Islet precursor cell (in vitro differentiated cells): ENCODE data around the gene MYOF.

ENCODE experiments used
- DNase-seq: peaks from one replicate; pipeline ENCODE4 v3.0.0-alpha.2; 2018

The MYOF gene

DNA sequence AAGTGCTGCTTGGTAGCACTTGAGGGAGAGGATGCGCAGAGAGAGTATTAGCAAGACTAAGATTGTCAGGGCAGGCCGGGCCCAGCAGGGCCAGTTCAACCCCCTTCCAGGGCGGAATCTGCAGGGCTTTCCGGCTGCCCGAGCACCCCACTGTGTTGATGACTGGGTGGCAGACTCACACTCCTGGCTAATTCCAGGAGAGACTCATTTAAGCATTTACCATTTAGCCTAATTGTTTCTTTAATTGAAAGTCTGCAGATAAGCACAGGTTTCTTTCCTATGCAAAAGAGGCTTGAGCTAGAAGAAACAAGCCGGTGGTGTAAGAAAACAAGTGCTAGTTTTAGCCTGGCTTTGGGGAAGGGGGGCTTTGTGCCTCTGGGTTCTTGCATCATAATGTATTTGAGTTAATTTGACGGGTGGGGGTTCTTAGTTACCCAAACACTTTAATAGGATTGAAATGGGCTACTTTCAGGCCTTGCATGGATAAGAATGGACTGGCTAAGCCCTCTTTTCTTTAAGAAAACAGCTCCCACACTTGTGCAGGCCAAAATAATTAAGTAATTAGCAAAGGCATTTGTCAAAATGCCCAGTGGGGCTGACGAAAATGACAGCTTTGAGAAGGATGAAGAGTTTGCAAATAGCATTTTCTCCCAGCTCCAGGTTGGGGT is 201.3 kb downstream of the MYOF start:
- peak; percentile 55 for DNase-seq

- no peak for DNase-seq
Measured at GRCh38 chr10:93280121-93280698, 201.9 kb downstream of the MYOF start.

GRCh38 chr10:93277360-93277759 is 204.8 kb downstream of the MYOF start:
- no peak for DNase-seq

- DNase-seq = peak; percentile 71
Measured at GRCh38 chr10:93274419-93274818, 207.7 kb downstream of the MYOF start.

DNA sequence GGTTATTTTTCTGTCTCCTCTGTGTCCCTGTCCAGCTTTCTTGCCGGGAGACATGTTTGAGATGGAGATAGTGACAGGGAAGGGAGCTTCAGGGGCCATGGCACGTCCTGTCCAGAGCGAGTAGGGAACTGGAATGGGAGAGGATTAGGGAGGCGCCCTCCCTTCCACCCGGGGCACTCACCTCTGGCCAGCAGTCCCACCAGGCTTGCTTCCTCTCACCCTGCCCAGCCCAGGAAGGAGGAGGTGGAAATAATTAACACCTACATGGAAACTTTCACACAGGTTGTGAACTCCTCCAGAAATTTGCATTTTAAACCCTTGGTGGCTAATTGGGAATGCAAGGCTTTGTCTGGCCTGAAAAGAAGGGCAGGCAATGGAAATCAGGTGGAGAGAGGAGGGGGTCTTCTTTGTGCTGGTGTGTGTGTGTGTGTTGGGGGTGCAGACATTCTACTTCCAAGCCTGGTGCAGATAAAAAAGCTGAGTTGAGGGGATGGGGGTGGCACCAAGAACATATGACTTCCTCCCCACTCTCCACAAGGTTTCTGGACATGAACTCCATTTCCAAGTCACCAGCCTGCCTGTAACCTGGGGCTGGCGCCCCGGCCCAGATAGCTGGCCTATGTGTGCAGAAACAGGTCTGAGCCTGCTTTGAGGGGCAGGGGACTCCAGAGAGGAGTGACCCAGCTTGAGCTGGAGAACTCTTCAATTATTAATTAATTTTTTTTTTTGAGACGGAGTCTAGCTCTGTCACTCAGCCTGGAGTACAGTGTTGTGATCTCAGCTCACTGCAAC is 209.1 kb downstream of the MYOF start:
- DNase-seq = no peak

DNA sequence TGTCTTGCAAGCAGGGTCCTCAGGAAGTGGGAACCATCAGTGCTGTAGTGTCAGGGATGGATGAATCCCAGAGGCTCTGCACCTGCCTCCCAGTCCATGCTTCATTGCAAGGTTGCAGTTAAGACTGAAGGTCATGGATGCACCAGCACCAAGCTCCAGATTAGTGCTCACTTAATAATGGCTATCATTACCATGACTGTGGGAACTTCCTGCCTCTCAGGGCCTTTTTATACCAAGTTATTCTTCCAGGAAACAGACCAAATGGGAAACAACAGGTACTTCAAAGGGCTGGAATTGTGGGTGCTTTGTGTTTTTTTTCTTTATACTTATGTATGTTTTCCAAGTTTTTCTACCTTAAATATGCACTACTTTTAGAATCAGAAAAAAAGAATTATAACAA is 210.8 kb downstream of the MYOF start:
- DNase-seq = peak; percentile 27

DNA sequence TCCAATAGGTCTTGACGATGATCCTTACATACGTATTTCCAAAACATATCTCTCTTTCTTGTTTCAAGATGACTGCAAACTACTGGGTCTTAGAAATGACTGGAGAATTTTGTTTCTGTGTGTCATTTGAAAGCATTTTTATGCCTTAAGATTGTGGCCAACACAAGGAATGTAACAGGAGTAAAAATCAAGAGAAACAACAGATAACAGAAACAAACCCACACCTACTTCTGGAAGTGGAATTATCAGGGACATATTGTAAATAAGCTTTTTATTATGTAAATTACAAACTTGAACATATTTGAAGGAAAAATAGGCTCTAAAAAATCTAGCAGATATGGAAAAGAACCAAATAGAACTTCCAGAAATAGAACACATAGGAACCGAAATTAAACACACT is 212.9 kb downstream of the MYOF start:
- no peak for DNase-seq

GRCh38 chr10:93268021-93268420 is 214.1 kb downstream of the MYOF start:
- no peak for DNase-seq

DNA sequence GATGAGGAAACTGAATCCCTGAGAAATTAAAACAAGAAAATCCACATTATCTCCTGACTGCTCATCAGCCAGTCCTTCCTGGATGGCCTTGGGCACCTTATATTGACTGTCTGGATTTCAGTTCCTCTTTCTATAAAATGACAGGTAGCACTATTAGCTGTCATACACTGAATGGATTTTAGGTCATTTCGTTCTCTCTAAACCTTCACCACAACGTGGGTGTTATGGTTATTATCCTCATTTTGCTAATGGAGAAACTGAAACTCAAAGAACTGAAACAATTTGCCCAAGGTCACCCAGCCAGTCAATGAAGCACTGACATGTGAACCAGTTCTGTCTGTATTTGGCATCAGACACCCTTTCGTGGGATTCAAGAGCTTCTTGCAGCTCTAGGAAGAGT is 214.6 kb downstream of the MYOF start:
- DNase-seq = no peak

- DNase-seq = peak; percentile 12
Measured at GRCh38 chr10:93266858-93267257, 215.3 kb downstream of the MYOF start.

DNA sequence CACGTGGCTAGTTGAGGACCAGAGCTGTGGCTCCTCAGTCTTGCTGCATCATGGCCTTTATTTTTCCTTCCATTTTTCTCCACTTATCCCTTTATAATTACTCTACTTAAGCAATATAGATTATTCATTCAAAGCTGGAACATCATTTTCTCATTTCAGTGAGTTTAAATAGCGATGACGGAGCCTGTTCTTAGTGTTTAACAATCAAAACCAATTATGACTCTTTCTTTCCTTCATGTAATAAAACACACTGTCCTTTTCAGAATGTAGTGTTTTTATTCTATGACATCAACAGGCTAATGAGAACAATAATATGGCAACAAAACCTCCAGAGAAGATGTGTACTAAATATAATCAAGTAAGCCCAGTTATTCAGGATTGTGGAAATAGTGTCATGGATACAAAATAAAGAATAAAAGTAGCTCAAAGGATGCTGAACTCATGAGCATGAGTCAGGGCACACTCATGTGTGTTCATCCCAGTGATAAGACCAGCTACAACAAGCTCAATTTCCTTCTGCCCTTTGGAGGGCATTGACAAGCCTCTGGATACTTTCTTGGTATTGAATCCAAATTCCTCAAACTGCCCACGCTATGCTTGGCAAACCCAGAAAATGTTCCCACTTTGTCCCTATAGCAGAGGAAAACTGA is 220.0 kb downstream of the MYOF start:
- DNase-seq = no peak

DNA sequence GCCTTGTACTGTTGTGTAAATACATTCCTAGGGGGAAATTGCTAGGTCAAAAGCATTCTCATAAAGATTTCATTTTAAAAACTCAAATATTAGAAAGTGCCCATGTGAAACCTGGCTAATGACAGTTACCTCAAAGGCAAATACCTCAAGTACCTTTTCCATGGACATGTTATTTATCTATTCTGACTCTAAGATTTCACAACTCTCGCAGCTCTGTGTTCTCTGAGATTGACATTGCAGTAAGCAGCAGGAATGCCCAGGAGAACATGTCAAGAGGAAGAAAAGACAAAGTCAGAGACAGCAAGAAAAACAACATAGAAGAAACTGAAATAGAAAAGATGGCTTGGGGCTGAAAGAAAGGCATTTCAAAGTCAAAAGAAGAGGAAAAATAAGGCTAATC is 221.0 kb downstream of the MYOF start:
- DNase-seq = no peak

DNA sequence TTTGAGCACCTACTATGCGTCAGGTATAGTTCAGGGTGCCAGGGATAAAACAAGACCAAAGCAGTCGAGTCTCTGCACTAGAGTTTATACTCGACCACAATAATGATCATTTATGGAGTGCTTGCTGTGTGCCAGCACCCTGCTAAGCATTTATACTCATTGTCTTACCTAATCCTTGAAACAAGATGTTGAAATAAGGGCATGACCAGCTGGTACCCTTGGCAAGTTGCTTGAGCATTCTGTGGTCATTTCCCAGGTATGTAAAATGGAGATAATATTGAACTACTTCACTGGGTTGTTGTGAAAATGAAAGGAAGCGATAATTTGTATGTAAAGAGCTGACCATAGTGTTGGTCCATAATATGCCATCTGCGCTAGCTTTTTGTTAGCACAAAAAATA is 223.0 kb downstream of the MYOF start:
- no peak for DNase-seq
